HEK293 (cell line): ENCODE measurements around the gene RAB39A.

Source experiments
- CTCF ChIA-PET: fragments of 350-600 bp; formaldehyde crosslinking; extraction: SDS; loops from one replicate; lab custom pipeline; 2021; ENCODE audit warnings: antibody characterized with exemption; lab: Yijun Ruan, JAX
- POLR2A ChIA-PET: fragments of 300-600 bp; formaldehyde crosslinking; extraction: SDS; loops from one replicate; lab custom pipeline; 2020; ENCODE audit warnings: antibody characterized with exemption, inconsistent platforms; lab: Yijun Ruan, JAX
- H3K27ac ChIP-seq: fragments of 200-500 bp; sonication (Bioruptor generic); 2 replicates; pipeline ENCODE4 v1.5.1; 2014; ENCODE audit warnings: low read depth, low read length, control low read depth, inconsistent platforms; ENCODE audit errors: extremely low read depth
- H3K36me3 ChIP-seq, 2 experiments: fragments of 200-500 bp in 1 of 2; sonication (Bioruptor generic) in 1 of 2; 1 replicate in 1 of 2; 2 replicates in 1 of 2; pipeline ENCODE4 v1.5.1; 2014 to 2017; ENCODE audit warnings: inconsistent platforms in 2 of 2, low read length in 2 of 2; ENCODE audit not compliant: control insufficient read depth in 2 of 2, insufficient read depth in 1 of 2
- H3K4me1 ChIP-seq: fragments of 200-500 bp; sonication (Bioruptor generic); 2 replicates; pipeline ENCODE4 v1.5.1; 2014; ENCODE audit warnings: mild to moderate bottlenecking, low read length, inconsistent platforms; ENCODE audit not compliant: control insufficient read depth, insufficient read depth
- H3K4me3 ChIP-seq: 2 replicates; pipeline ENCODE4 v1.5.1; 2011; ENCODE audit warnings: low read depth, mild to moderate bottlenecking, control low read depth, low read length, moderate library complexity
- H3K9me3 ChIP-seq: fragments of 200-500 bp; sonication (Bioruptor generic); 2 replicates; pipeline ENCODE4 v1.5.1; 2014; ENCODE audit warnings: low read depth, low read length, inconsistent platforms; ENCODE audit not compliant: control insufficient read depth, insufficient read depth
- EGR2 ChIP-seq: fragments of 450-650 bp; formaldehyde crosslinking; IDR thresholded peaks from 2 replicates; pipeline ENCODE4 v1.5.1; 2016; ENCODE audit warnings: low read depth, missing biosample characterization, missing genetic modification characterization
- HOXC10 ChIP-seq: sonication (generic); formaldehyde crosslinking; IDR thresholded peaks from 2 replicates; pipeline ENCODE4 v1.8.1; 2023; ENCODE audit warnings: mild to moderate bottlenecking, missing genetic modification reagents
- KLF16 ChIP-seq: fragments of 450-650 bp; formaldehyde crosslinking; IDR thresholded peaks from 2 replicates; pipeline ENCODE4 v1.5.1; 2017; ENCODE audit warnings: missing biosample characterization, missing genetic modification characterization
- SP3 ChIP-seq: fragments of 450-650 bp; formaldehyde crosslinking; IDR thresholded peaks from 2 replicates; pipeline ENCODE4 v1.5.1; 2016; ENCODE audit warnings: missing biosample characterization, missing genetic modification characterization
- YY1 ChIP-seq: fragments of 450-650 bp; formaldehyde crosslinking; IDR thresholded peaks from 2 replicates; pipeline ENCODE4 v1.5.1; 2018; ENCODE audit warnings: missing biosample characterization, missing genetic modification characterization
- ZBTB26 ChIP-seq: fragments of 450-650 bp; formaldehyde crosslinking; optimal IDR thresholded peaks from 2 replicates; pipeline ENCODE3; 2016; ENCODE audit warnings: missing biosample characterization, mild to moderate bottlenecking, missing genetic modification characterization
- ZBTB6 ChIP-seq: fragments of 450-650 bp; formaldehyde crosslinking; IDR thresholded peaks from 2 replicates; pipeline ENCODE4 v1.5.1; 2017; ENCODE audit warnings: missing biosample characterization, missing genetic modification characterization
- ZNF140 ChIP-seq: fragments of 450-650 bp; formaldehyde crosslinking; IDR thresholded peaks from 2 replicates; pipeline ENCODE4 v1.5.1; 2016; ENCODE audit warnings: missing biosample characterization, missing genetic modification characterization
- ZNF274 ChIP-seq, 2 experiments: fragments of 200-500 bp in 1 of 2; fragments of 450-650 bp in 1 of 2; sonication (Bioruptor generic) in 1 of 2; formaldehyde crosslinking in 1 of 2; IDR thresholded peaks; 2 replicates each; pipeline versions ENCODE4 v1.5.1 to v1.6.1; 2014 to 2016; ENCODE audit warnings: borderline replicate concordance in 1 of 2, inconsistent platforms in 1 of 2, low read length in 1 of 2, missing biosample characterization in 1 of 2, missing genetic modification characterization in 1 of 2
- ZNF354C ChIP-seq: fragments of 450-650 bp; formaldehyde crosslinking; IDR thresholded peaks from 2 replicates; pipeline ENCODE4 v1.5.1; 2016; ENCODE audit warnings: missing biosample characterization, missing genetic modification characterization, low read depth, borderline replicate concordance
- ZNF488 ChIP-seq: fragments of 450-650 bp; formaldehyde crosslinking; IDR thresholded peaks from 2 replicates; pipeline ENCODE4 v1.5.1; 2016; ENCODE audit warnings: missing biosample characterization, missing genetic modification characterization
- ZNF501 ChIP-seq: fragments of 450-650 bp; formaldehyde crosslinking; IDR thresholded peaks from 2 replicates; pipeline ENCODE4 v1.5.1; 2016; ENCODE audit warnings: missing biosample characterization, missing genetic modification characterization
- ZNF561 ChIP-seq: fragments of 450-650 bp; IDR thresholded peaks from 2 replicates; pipeline ENCODE4 v1.5.1; 2018; ENCODE audit warnings: missing biosample characterization, missing genetic modification characterization, borderline replicate concordance
- ZNF600 ChIP-seq: fragments of 450-650 bp; formaldehyde crosslinking; IDR thresholded peaks from 2 replicates; pipeline ENCODE4 v1.5.1; 2016; ENCODE audit warnings: missing biosample characterization, missing genetic modification characterization
- ZNF830 ChIP-seq: fragments of 450-650 bp; IDR thresholded peaks from 2 replicates; pipeline ENCODE4 v1.5.0; 2018; ENCODE audit warnings: missing biosample characterization, missing genetic modification characterization, low read depth, mild to moderate bottlenecking, moderate library complexity
- TF ChIP-seq, protein P1 (sequence below): fragments of 450-650 bp; formaldehyde crosslinking; conservative IDR thresholded peaks from 2 replicates; pipeline ENCODE4 v1.5.1; 2016; ENCODE audit warnings: low read depth, missing biosample characterization, missing genetic modification characterization
- TF ChIP-seq, protein P2 (sequence below): sonication (generic); formaldehyde crosslinking; IDR thresholded peaks from 2 replicates; pipeline ENCODE4 v1.8.1; 2022; ENCODE audit warnings: mild to moderate bottlenecking, moderate library complexity, missing genetic modification reagents
- TF ChIP-seq, protein P3 (sequence below): fragments of 450-650 bp; formaldehyde crosslinking; IDR thresholded peaks from 2 replicates; pipeline ENCODE4 v1.5.1; 2017; ENCODE audit warnings: missing biosample characterization, missing genetic modification characterization
- TF ChIP-seq, protein P4 (sequence below): fragments of 450-650 bp; formaldehyde crosslinking; IDR thresholded peaks from 2 replicates; pipeline ENCODE4 v1.5.1; 2016; ENCODE audit warnings: missing biosample characterization, missing genetic modification characterization
- TF ChIP-seq, protein P5 (sequence below): fragments of 450-650 bp; formaldehyde crosslinking; IDR thresholded peaks from 2 replicates; pipeline ENCODE4 v1.5.1; 2016; ENCODE audit warnings: missing biosample characterization, missing genetic modification characterization
- TF ChIP-seq, protein P6 (sequence below): fragments of 450-650 bp; formaldehyde crosslinking; IDR thresholded peaks from 2 replicates; pipeline ENCODE4 v1.5.1; 2017; ENCODE audit warnings: missing biosample characterization, mild to moderate bottlenecking, missing genetic modification characterization, moderate library complexity

Gene RAB39A, protein sequence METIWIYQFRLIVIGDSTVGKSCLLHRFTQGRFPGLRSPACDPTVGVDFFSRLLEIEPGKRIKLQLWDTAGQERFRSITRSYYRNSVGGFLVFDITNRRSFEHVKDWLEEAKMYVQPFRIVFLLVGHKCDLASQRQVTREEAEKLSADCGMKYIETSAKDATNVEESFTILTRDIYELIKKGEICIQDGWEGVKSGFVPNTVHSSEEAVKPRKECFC

DNA sequence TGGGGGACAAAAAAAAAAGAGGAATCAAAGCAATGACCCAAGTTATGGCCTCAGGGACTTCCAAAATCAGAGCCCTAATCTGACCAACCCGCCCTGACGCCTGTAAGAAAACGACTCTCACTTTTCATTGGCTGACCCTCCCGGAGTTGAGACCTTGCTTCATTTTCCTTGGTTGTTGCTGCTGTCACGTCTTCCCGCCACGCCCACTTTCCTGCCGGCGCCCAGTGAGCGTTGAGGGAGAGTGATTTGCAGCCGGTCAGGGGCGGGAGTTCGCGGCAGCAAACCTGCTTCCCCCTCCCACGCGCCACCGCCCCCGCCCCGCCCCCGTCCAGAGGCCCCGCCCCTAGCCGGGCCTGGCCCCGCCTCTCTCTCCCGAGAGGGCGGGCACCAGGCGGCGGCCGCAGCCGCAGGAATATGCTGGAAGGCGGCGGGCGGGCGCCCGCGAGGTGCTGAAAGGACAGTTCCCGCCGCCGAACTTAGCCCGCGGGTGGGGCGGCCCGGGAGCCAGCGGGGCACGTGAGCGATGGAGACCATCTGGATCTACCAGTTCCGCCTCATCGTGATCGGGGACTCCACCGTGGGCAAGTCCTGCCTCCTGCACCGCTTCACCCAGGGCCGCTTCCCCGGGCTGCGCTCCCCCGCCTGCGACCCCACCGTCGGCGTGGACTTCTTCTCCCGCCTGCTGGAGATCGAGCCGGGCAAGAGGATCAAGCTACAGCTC, at the start of gene RAB39A:
Gene RAB39A (plus strand): TSS at position 403 of the 721 bp plus-strand sequence. CDS start 121 bp downstream, at position 524.
- no peaks in the 10 kb centered on the region for H3K4me1 ChIP-seq
- ChIA-PET CTCF (interaction anchor here (0.6 to 1.4 kb wide), 2 partner anchors 11 to 1948 kb away, joined by 3 to 9 read pairs; no protein-coding TSS in a partner anchor), POLR2A (no interaction called here)
- no peaks in the 10 kb centered on the region for H3K9me3 ChIP-seq
- no peaks in the 10 kb centered on the region for H3K36me3 ChIP-seq
- peak within 1 kb of the TSS; percentile 52 for H3K4me3 ChIP-seq
- no peak within 1 kb of the TSS; the same call in 1 of the 2 replicates for H3K27ac ChIP-seq
- TF ChIP-seq, protein P1, sequence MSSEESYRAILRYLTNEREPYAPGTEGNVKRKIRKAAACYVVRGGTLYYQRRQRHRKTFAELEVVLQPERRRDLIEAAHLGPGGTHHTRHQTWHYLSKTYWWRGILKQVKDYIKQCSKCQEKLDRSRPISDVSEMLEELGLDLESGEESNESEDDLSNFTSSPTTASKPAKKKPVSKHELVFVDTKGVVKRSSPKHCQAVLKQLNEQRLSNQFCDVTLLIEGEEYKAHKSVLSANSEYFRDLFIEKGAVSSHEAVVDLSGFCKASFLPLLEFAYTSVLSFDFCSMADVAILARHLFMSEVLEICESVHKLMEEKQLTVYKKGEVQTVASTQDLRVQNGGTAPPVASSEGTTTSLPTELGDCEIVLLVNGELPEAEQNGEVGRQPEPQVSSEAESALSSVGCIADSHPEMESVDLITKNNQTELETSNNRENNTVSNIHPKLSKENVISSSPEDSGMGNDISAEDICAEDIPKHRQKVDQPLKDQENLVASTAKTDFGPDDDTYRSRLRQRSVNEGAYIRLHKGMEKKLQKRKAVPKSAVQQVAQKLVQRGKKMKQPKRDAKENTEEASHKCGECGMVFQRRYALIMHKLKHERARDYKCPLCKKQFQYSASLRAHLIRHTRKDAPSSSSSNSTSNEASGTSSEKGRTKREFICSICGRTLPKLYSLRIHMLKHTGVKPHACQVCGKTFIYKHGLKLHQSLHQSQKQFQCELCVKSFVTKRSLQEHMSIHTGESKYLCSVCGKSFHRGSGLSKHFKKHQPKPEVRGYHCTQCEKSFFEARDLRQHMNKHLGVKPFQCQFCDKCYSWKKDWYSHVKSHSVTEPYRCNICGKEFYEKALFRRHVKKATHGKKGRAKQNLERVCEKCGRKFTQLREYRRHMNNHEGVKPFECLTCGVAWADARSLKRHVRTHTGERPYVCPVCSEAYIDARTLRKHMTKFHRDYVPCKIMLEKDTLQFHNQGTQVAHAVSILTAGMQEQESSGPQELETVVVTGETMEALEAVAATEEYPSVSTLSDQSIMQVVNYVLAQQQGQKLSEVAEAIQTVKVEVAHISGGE (tag by site-specific recombination) = no peak
- TF ChIP-seq, protein P2, sequence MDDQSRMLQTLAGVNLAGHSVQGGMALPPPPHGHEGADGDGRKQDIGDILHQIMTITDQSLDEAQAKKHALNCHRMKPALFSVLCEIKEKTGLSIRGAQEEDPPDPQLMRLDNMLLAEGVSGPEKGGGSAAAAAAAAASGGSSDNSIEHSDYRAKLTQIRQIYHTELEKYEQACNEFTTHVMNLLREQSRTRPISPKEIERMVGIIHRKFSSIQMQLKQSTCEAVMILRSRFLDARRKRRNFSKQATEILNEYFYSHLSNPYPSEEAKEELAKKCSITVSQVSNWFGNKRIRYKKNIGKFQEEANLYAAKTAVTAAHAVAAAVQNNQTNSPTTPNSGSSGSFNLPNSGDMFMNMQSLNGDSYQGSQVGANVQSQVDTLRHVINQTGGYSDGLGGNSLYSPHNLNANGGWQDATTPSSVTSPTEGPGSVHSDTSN (CRISPR knock-in tag) = peak; percentile 93
- TF ChIP-seq ZNF488 (no peak), ZNF830 (tag by site-specific recombination) (no peak), ZNF274 (IDR thresholded peaks at IDR 0.05; ENCODE audit: low read length) (no peak), ZNF274 (tag by site-specific recombination; IDR thresholded peaks at IDR 0.05; ENCODE audit: borderline replicate concordance) (no peak), KLF16 (peak; percentile 38; the same call in 1 of the 2 replicates), ZNF140 (tag by site-specific recombination) (no peak), ZNF501 (tag by site-specific recombination) (0 out of 2 replicates have a peak, but pooled peaks have one; percentile 53), HOXC10 (CRISPR knock-in tag) (peak; percentile 100), YY1 (tag by site-specific recombination) (no peak), ZBTB26 (peak; percentile 80), EGR2 (tag by site-specific recombination) (no peak), ZNF561 (tag by site-specific recombination) (peak; percentile 89), ZNF600 (tag by site-specific recombination) (no peak), ZBTB6 (tag by site-specific recombination) (peak; percentile 97), ZNF354C (tag by site-specific recombination) (no peak), SP3 (peak; percentile 76)
- TF ChIP-seq, protein P3, sequence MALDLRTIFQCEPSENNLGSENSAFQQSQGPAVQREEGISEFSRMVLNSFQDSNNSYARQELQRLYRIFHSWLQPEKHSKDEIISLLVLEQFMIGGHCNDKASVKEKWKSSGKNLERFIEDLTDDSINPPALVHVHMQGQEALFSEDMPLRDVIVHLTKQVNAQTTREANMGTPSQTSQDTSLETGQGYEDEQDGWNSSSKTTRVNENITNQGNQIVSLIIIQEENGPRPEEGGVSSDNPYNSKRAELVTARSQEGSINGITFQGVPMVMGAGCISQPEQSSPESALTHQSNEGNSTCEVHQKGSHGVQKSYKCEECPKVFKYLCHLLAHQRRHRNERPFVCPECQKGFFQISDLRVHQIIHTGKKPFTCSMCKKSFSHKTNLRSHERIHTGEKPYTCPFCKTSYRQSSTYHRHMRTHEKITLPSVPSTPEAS = no peak
- TF ChIP-seq, protein P4, sequence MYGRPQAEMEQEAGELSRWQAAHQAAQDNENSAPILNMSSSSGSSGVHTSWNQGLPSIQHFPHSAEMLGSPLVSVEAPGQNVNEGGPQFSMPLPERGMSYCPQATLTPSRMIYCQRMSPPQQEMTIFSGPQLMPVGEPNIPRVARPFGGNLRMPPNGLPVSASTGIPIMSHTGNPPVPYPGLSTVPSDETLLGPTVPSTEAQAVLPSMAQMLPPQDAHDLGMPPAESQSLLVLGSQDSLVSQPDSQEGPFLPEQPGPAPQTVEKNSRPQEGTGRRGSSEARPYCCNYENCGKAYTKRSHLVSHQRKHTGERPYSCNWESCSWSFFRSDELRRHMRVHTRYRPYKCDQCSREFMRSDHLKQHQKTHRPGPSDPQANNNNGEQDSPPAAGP (tag by site-specific recombination) = no peak
- TF ChIP-seq, protein P5, sequence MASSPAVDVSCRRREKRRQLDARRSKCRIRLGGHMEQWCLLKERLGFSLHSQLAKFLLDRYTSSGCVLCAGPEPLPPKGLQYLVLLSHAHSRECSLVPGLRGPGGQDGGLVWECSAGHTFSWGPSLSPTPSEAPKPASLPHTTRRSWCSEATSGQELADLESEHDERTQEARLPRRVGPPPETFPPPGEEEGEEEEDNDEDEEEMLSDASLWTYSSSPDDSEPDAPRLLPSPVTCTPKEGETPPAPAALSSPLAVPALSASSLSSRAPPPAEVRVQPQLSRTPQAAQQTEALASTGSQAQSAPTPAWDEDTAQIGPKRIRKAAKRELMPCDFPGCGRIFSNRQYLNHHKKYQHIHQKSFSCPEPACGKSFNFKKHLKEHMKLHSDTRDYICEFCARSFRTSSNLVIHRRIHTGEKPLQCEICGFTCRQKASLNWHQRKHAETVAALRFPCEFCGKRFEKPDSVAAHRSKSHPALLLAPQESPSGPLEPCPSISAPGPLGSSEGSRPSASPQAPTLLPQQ (tag by site-specific recombination) = peak; percentile 32; the same call in 1 of the 2 replicates
- TF ChIP-seq, protein P6, sequence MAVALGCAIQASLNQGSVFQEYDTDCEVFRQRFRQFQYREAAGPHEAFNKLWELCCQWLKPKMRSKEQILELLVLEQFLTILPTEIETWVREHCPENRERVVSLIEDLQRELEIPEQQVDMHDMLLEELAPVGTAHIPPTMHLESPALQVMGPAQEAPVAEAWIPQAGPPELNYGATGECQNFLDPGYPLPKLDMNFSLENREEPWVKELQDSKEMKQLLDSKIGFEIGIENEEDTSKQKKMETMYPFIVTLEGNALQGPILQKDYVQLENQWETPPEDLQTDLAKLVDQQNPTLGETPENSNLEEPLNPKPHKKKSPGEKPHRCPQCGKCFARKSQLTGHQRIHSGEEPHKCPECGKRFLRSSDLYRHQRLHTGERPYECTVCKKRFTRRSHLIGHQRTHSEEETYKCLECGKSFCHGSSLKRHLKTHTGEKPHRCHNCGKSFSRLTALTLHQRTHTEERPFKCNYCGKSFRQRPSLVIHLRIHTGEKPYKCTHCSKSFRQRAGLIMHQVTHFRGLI (tag by site-specific recombination) = no peak
